ENCODE results near the gene NRP1. TPM values are rescaled to one million over a fixed set of nuclear protein-coding genes. Genes with fewer than 3 reads are reported as not detected.
A peak's percentile ranks its signal among the peaks of the same experiment; 100 is the strongest.

The NRP1 gene
- total and polyA plus RNA-seq, 4 experiments from 2014 or later, result 1.6 TPM; not detected in 2

DNA sequence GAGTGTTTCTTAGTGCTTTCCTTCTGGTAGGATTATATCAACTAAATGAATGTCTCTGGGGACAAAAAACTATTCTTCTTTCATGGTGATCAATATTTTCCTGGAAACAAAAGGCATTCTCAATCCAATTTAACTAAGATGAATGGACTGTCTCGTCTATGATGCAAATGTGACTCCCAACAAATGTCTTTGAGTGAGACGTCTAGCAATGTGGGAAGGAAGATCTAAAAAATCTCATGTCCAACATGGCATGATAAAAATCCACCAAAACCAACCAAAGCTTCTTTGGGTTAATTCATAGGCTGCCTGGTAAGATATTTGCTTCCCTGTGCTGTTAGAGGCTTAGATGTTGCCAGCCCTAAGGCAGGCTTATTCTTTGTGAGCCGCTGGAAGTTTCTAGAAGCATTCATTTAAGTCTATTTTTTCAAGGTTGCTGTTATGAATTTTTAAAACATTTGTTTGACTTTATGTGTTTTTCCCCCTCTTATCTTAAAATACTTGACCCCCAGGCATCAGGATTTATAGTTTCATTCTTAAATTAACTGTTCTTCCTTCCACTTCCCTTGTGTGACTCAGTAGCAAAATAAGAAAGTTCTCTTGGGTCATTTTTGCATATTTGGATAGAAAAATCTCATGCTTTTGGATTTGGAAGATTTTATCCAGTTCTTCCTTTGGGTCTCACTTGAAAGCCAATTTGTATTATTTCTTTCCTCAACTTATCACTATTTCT lies 156.3 kb downstream of the NRP1 start:
- ChIA-PET CTCF (ENCODE audit: partially characterized antibody) (no interaction called here), POLR2A (ENCODE audit: partially characterized antibody) (no interaction called here)
- Histone ChIP-seq H3K36me3 (ENCODE audit: insufficient read depth, low read length) (no peaks in the 10 kb centered on the region), H3K27ac (ENCODE audit: low read depth, low read length) (no peak overlapping the region), H3K4me3 (ENCODE audit: low read length in 2 of 2) (no peak overlapping the region), H3K27me3 (ENCODE audit: insufficient read depth, low read length) (no peaks in the 10 kb centered on the region), H3K4me1 (ENCODE audit: insufficient read depth, low read length) (no peaks in the 10 kb centered on the region), H3K9me3 (ENCODE audit: control insufficient read depth in 1 of 2, low read length in 2 of 2) (no peaks in the 10 kb centered on the region)
- peaks cover 0 to 4% (median 0%) of the 10 kb centered on the region in 4 donors for H3K4me1 Mint-ChIP-seq
- DNase-seq, result no peak
- no peaks in the 10 kb centered on the region for H3K9me3 Mint-ChIP-seq
- intact Hi-C loops (cut with micrococcal nuclease), result no loop called here
- no peaks in the 10 kb centered on the region for H3K36me3 Mint-ChIP-seq
- H3K27ac Mint-ChIP-seq, result no peak overlapping the region
- H3K4me3 Mint-ChIP-seq, result no peak overlapping the region
- peaks cover 9 to 15% of the 10 kb centered on the region in 2 donors for H3K27me3 Mint-ChIP-seq

- Histone ChIP-seq H3K4me1 (ENCODE audit: insufficient read depth, low read length) (no peaks in the 10 kb centered on the region), H3K36me3 (ENCODE audit: insufficient read depth, low read length) (no peaks in the 10 kb centered on the region), H3K27ac (ENCODE audit: low read depth, low read length) (no peak overlapping the region), H3K9me3 (ENCODE audit: control insufficient read depth in 1 of 2, low read length in 2 of 2) (no peaks in the 10 kb centered on the region), H3K27me3 (ENCODE audit: insufficient read depth, low read length) (no peaks in the 10 kb centered on the region), H3K4me3 (ENCODE audit: low read length in 2 of 2) (no peak overlapping the region)
- intact Hi-C loops (cut with micrococcal nuclease), result no loop called here
- Mint-ChIP-seq H3K4me1 (peaks cover 0 to 4% (median 0%) of the 10 kb centered on the region in 4 donors), H3K36me3 (no peaks in the 10 kb centered on the region), H3K9me3 (no peaks in the 10 kb centered on the region), H3K27ac (no peak overlapping the region), H3K27me3 (peaks cover 9 to 17% of the 10 kb centered on the region in 2 donors), H3K4me3 (no peak overlapping the region)
- DNase-seq, result no peak
- CTCF ChIA-PET (ENCODE audit: partially characterized antibody), result no interaction called here
- POLR2A ChIA-PET (ENCODE audit: partially characterized antibody), result no interaction called here
Observed at GRCh38 chr10:33176688-33177087, 157.8 kb downstream of the NRP1 start.

DNA sequence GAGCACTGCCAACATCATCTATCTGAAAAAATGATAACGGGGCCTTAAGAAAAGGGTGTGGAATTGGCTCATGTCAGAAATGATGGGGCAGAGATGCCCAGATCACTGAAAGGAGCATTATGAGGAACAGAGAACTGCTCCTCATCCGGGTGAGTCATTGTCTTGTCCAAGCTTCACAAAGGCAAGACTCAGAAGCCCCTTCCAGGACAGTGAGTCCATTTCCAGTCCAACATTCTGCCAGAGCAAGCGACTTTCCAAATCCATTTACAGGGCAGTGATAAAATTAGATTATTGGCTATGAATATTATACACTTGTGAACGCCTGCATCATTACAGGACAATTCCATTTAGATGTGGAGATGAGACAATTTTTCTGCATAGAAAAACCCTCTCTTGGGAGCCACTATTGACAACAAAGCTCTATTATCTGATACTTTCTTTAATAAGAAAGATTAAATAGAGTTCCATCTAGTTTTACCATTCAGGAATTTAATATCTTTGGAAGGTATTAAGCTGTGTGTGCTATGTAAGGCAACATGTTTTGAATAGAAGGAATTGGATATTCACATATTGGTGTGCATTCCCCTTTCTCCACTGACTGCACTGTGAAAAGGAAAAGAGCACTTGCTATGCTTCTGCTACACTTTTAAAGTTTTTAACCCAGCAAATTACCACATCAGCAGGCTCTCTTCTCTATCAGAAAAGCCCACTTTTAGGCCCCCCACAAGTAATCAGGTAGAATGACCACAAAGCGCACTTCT lies 159.6 kb downstream of the NRP1 start:
- H3K27ac Mint-ChIP-seq, result no peak overlapping the region
- ChIA-PET POLR2A (ENCODE audit: partially characterized antibody) (no interaction called here), CTCF (ENCODE audit: partially characterized antibody) (interaction anchor here (1.0 kb wide), 1 partner anchor 18 kb away, joined by 5 read pairs; no protein-coding TSS in a partner anchor)
- no peak overlapping the region for H3K4me3 Mint-ChIP-seq
- intact Hi-C loops (cut with micrococcal nuclease), result no loop called here
- peaks cover 11 to 15% of the 10 kb centered on the region in 2 donors for H3K27me3 Mint-ChIP-seq
- no peaks in the 10 kb centered on the region for H3K36me3 Mint-ChIP-seq
- Histone ChIP-seq H3K4me1 (ENCODE audit: insufficient read depth, low read length) (no peaks in the 10 kb centered on the region), H3K27me3 (ENCODE audit: insufficient read depth, low read length) (no peaks in the 10 kb centered on the region), H3K9me3 (ENCODE audit: control insufficient read depth in 1 of 2, low read length in 2 of 2) (no peaks in the 10 kb centered on the region), H3K4me3 (ENCODE audit: low read length in 2 of 2) (no peak overlapping the region), H3K27ac (ENCODE audit: low read depth, low read length) (no peak overlapping the region), H3K36me3 (ENCODE audit: insufficient read depth, low read length) (no peaks in the 10 kb centered on the region)
- DNase-seq, result no peak
- no peaks in the 10 kb centered on the region for H3K9me3 Mint-ChIP-seq
- no peaks in the 10 kb centered on the region for H3K4me1 Mint-ChIP-seq

GRCh38 chr10:33165911-33166310 lies 168.6 kb downstream of the NRP1 start:
- Mint-ChIP-seq H3K27ac (no peak overlapping the region), H3K4me3 (no peak overlapping the region)

GRCh38 chr10:33164060-33164709 lies 170.3 kb downstream of the NRP1 start:
- Mint-ChIP-seq H3K27me3 (peaks cover 0 to 2% of the 10 kb centered on the region in 2 donors), H3K27ac (peak overlapping the region in 1 of 7 donors; percentile 0), H3K36me3 (no peaks in the 10 kb centered on the region), H3K9me3 (no peaks in the 10 kb centered on the region), H3K4me1 (peaks cover 6 to 18% (median 16%) of the 10 kb centered on the region in 4 donors), H3K4me3 (peak overlapping the region in 1 of 8 donors; percentile 22)
- no peak for DNase-seq
- peaks cover 10% of the 10 kb centered on the region for H3K4me1 ChIP-seq (ENCODE audit: insufficient read depth, low read length)
- no peaks in the 10 kb centered on the region for H3K36me3 ChIP-seq (ENCODE audit: insufficient read depth, low read length)
- no peak overlapping the region for H3K4me3 ChIP-seq (ENCODE audit: low read length in 2 of 2)
- POLR2A ChIA-PET (ENCODE audit: partially characterized antibody), result no interaction called here
- H3K9me3 ChIP-seq (ENCODE audit: control insufficient read depth in 1 of 2, low read length in 2 of 2), result no peaks in the 10 kb centered on the region
- no peaks in the 10 kb centered on the region for H3K27me3 ChIP-seq (ENCODE audit: insufficient read depth, low read length)
- CTCF ChIA-PET (ENCODE audit: partially characterized antibody), result interaction anchor here (1.0 to 1.1 kb wide), 2 partner anchors 10 to 29 kb away, joined by 3 to 4 read pairs; no protein-coding TSS in a partner anchor
- intact Hi-C loops (cut with micrococcal nuclease), result no loop called here
- no peak overlapping the region for H3K27ac ChIP-seq (ENCODE audit: low read depth, low read length)

More at GRCh38 chr10:33165911-33166310, 168.6 kb downstream of the NRP1 start:
- no peak overlapping the region for H3K4me3 ChIP-seq (ENCODE audit: low read length in 2 of 2)
- H3K9me3 ChIP-seq (ENCODE audit: control insufficient read depth in 1 of 2, low read length in 2 of 2), result no peaks in the 10 kb centered on the region
- H3K36me3 Mint-ChIP-seq, result no peaks in the 10 kb centered on the region
- peaks cover 6 to 18% (median 16%) of the 10 kb centered on the region in 4 donors for H3K4me1 Mint-ChIP-seq
- peaks cover 10% of the 10 kb centered on the region for H3K4me1 ChIP-seq (ENCODE audit: insufficient read depth, low read length)
- no peaks in the 10 kb centered on the region for H3K9me3 Mint-ChIP-seq
- no peaks in the 10 kb centered on the region for H3K27me3 ChIP-seq (ENCODE audit: insufficient read depth, low read length)
- ChIA-PET POLR2A (ENCODE audit: partially characterized antibody) (no interaction called here), CTCF (ENCODE audit: partially characterized antibody) (interaction anchor here (1.0 kb wide), 1 partner anchor 12 kb away, joined by 5 read pairs; no protein-coding TSS in a partner anchor)
- intact Hi-C loops (cut with micrococcal nuclease), result no loop called here
- H3K27ac ChIP-seq (ENCODE audit: low read depth, low read length), result no peak overlapping the region
- no peaks in the 10 kb centered on the region for H3K36me3 ChIP-seq (ENCODE audit: insufficient read depth, low read length)
- H3K27me3 Mint-ChIP-seq, result peaks cover 0 to 2% of the 10 kb centered on the region in 2 donors
- no peak for DNase-seq

GRCh38 chr10:33162248-33162575 lies 172.3 kb downstream of the NRP1 start:
- Histone ChIP-seq H3K4me1 (ENCODE audit: insufficient read depth, low read length) (peaks cover 10% of the 10 kb centered on the region), H3K9me3 (ENCODE audit: control insufficient read depth in 1 of 2, low read length in 2 of 2) (no peaks in the 10 kb centered on the region), H3K27ac (ENCODE audit: low read depth, low read length) (no peak overlapping the region), H3K4me3 (ENCODE audit: low read length in 2 of 2) (no peak overlapping the region), H3K36me3 (ENCODE audit: insufficient read depth, low read length) (no peaks in the 10 kb centered on the region), H3K27me3 (ENCODE audit: insufficient read depth, low read length) (no peaks in the 10 kb centered on the region)
- CTCF ChIA-PET (ENCODE audit: partially characterized antibody), result no interaction called here
- Mint-ChIP-seq H3K4me3 (no peak overlapping the region), H3K27me3 (no peaks in the 10 kb centered on the region), H3K36me3 (no peaks in the 10 kb centered on the region), H3K9me3 (no peaks in the 10 kb centered on the region), H3K27ac (peak overlapping the region in 1 of 7 donors; percentile 44), H3K4me1 (peaks cover 6 to 18% (median 16%) of the 10 kb centered on the region in 4 donors)
- DNase-seq, result no peak
- intact Hi-C loops (cut with micrococcal nuclease), result no loop called here
- POLR2A ChIA-PET (ENCODE audit: partially characterized antibody), result interaction anchor here (0.6 kb wide), 1 partner anchor 39 kb away, joined by 3 read pairs; no protein-coding TSS in a partner anchor
